Fibroblast of mammary gland (primary cell): Measurements from ENCODE around the gene PARD3B.
A peak's percentile ranks its signal among the peaks of the same experiment; 100 is the strongest.

Experiments
- DNase-seq: peaks from one replicate; pipeline ENCODE4 v3.0.0-alpha.2; 2010; ENCODE audit warnings: low read depth
- H3K4me3 ChIP-seq: 2 replicates; pipeline ENCODE4 v1.5.1; 2011; ENCODE audit warnings: low read depth, mild to moderate bottlenecking, low read length, moderate library complexity; ENCODE audit not compliant: control insufficient read depth
- CTCF ChIP-seq: conservative IDR thresholded peaks from 2 replicates; pipeline ENCODE4 v1.5.1; 2011; ENCODE audit warnings: low read depth, low read length, inconsistent platforms; ENCODE audit not compliant: control insufficient read depth, insufficient read depth

Gene PARD3B, protein sequence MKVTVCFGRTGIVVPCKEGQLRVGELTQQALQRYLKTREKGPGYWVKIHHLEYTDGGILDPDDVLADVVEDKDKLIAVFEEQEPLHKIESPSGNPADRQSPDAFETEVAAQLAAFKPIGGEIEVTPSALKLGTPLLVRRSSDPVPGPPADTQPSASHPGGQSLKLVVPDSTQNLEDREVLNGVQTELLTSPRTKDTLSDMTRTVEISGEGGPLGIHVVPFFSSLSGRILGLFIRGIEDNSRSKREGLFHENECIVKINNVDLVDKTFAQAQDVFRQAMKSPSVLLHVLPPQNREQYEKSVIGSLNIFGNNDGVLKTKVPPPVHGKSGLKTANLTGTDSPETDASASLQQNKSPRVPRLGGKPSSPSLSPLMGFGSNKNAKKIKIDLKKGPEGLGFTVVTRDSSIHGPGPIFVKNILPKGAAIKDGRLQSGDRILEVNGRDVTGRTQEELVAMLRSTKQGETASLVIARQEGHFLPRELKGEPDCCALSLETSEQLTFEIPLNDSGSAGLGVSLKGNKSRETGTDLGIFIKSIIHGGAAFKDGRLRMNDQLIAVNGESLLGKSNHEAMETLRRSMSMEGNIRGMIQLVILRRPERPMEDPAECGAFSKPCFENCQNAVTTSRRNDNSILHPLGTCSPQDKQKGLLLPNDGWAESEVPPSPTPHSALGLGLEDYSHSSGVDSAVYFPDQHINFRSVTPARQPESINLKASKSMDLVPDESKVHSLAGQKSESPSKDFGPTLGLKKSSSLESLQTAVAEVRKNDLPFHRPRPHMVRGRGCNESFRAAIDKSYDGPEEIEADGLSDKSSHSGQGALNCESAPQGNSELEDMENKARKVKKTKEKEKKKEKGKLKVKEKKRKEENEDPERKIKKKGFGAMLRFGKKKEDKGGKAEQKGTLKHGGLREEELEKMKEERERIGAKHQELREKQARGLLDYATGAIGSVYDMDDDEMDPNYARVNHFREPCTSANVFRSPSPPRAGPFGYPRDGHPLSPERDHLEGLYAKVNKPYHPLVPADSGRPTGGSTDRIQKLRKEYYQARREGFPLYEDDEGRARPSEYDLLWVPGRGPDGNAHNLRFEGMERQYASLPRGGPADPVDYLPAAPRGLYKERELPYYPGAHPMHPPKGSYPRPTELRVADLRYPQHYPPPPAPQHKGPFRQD (N-terminal part only)

GRCh38 chr2:204544961-204545860 is at the start of gene PARD3B:
PARD3B (plus strand) TSS chr2:204545475; CDS start chr2:204546000, 525 bp downstream.
- DNase-seq: peak; percentile 40
- peak within 1 kb of the TSS; percentile 54 for H3K4me3 ChIP-seq
- no peak for TF ChIP-seq CTCF

DNA sequence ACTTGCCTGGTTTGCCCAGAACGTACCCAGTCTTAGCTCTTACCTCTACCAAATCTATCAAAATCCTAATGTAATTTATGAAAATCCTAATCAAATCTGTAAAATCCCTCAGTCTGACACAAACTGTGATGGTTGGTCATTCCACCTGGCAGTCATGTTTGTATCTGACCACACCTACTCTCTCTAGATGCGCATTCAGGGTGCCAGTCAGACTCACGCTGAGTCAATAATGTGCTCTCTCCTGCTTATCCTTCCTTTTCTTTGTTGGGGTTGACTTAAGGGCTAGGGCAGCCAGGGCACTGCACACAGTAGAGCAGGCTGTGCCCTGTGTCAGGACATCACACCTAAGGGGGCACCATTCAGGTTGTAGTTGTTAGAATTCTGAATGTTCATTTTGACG is 48.5 kb upstream of the PARD3B start:
- H3K4me3 ChIP-seq: no peak overlapping the region
- DNase-seq: no peak
- TF ChIP-seq CTCF: no peak

GRCh38 chr2:204497855-204498254 is 47.4 kb upstream of the PARD3B start:
- no peak for DNase-seq
- no peak overlapping the region for H3K4me3 ChIP-seq
- no peak for TF ChIP-seq CTCF

DNA sequence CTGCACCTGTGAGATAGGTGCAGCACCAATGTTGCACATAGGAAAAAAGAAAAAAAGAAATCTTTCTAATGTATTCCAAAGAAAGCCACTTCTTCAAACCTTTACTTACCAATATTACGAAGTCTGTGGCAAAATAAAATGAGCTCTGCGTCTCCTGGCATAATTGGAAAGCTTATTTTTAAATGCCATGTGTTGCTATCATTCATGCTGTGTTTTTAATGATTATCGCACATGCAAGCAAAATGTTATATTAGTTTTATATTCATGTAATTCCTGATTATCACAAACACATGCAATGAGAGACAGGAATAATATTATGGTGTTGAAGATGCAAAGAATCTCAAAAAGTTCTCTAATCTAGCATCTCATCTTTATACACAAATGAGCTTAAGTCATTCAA is 47.0 kb upstream of the PARD3B start:
- no peak for DNase-seq
- H3K4me3 ChIP-seq: no peak overlapping the region

DNA sequence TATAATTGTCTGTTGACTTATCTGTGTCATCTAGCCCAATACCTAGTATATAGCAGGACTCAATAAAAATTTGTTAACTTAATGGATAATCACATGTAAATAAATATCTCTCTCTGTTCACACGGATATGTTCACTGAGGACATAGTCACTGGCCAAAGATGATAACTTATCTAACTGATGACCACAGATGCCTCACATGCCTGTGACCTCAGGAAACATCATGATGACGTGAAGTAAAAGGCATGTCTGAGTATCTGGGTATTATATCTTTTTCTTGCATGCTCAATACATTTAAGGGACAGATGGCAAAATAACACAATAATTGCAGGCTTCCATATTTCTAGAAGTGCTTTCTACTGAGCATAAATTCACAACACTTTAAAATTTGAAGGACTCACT is 41.4 kb upstream of the PARD3B start:
- no peak overlapping the region for H3K4me3 ChIP-seq
- DNase-seq: peak; percentile 3
- no peak for TF ChIP-seq CTCF

More for the DNA sequence above, 47.0 kb upstream of the PARD3B start:
- no peak for TF ChIP-seq CTCF
